Glutamatergic neuron (in vitro differentiated cells): Measurements from ENCODE around the gene CNTNAP2. TPM values are rescaled to one million over a fixed set of nuclear protein-coding genes. Genes with fewer than 3 reads are reported as not detected.

ENCODE experiments used
- DNase-seq: peaks from one replicate; pipeline ENCODE4 v3.0.0; 2022
- H3K27ac Mint-ChIP-seq: one replicate; pipeline ENCODE4 v1.8.0; 2020; ENCODE audit warnings: mild to moderate bottlenecking, mixed read lengths, inconsistent platforms; ENCODE audit not compliant: unreplicated experiment
- H3K27me3 Mint-ChIP-seq: one replicate; pipeline ENCODE4 v1.8.0; 2020; ENCODE audit warnings: mild to moderate bottlenecking, moderate library complexity, mixed read lengths, inconsistent platforms; ENCODE audit not compliant: unreplicated experiment
- H3K36me3 Mint-ChIP-seq: one replicate; pipeline ENCODE4 v1.8.0; 2020; ENCODE audit warnings: mild to moderate bottlenecking, mixed read lengths, inconsistent platforms; ENCODE audit not compliant: unreplicated experiment
- H3K4me1 Mint-ChIP-seq: one replicate; pipeline ENCODE4 v1.8.0; 2020; ENCODE audit warnings: mild to moderate bottlenecking, low read depth, mixed read lengths, inconsistent platforms; ENCODE audit not compliant: unreplicated experiment
- H3K4me3 Mint-ChIP-seq: one replicate; pipeline ENCODE4 v1.8.0; 2020; ENCODE audit warnings: mild to moderate bottlenecking, mixed read lengths, inconsistent platforms; ENCODE audit not compliant: unreplicated experiment
- H3K9me3 Mint-ChIP-seq: one replicate; pipeline ENCODE4 v1.8.0; 2020; ENCODE audit warnings: mild to moderate bottlenecking, moderate library complexity, mixed read lengths, inconsistent platforms; ENCODE audit not compliant: unreplicated experiment
- total RNA-seq: library from RNA; stranded (reverse); fragmentation: NEBNext Ultra II Directional; extraction: Animal tissue kit (Norgen Biotek cat#: 25700); gene quantifications from one replicate; pipeline ENCODE4 v1.2.1, GENCODE V29; 2021; ENCODE audit not compliant: unreplicated experiment
- TF ChIP-seq, protein P1 (sequence below): fragments of 200-600 bp; sonication (generic); IDR thresholded peaks from one replicate; pipeline ENCODE4 v1.5.0; 2021; ENCODE audit not compliant: partially characterized antibody, unreplicated experiment

The CNTNAP2 gene
- total RNA-seq, 1 donor from 2014 or later = 25.8 TPM

DNA sequence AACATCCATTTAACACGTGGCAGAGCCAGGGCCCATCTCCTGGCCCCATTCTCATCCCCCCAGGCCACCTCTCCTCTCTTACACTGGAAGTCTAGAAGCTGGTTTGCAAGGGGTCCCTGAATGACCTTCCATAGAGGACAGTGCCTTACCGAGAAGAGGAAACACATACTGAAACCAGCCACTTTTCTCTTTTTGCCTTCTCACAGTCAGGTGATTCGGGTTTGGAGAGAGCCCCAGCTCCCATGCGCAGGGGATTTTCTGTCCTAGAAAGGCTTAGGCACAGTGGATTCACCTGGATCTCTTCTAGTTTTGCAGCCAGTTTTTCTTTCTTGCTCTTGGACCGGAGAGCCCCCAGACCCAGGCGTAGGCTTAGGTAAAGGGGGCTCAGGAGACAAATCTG lies 2139.8 kb downstream of the CNTNAP2 start:
- Mint-ChIP-seq H3K9me3 (peaks cover 7% of the 10 kb centered on the region), H3K27me3 (peaks cover 2% of the 10 kb centered on the region), H3K4me3 (no peak overlapping the region), H3K36me3 (peaks cover 15% of the 10 kb centered on the region), H3K4me1 (no peaks in the 10 kb centered on the region), H3K27ac (no peak overlapping the region)
- TF ChIP-seq, protein P1, sequence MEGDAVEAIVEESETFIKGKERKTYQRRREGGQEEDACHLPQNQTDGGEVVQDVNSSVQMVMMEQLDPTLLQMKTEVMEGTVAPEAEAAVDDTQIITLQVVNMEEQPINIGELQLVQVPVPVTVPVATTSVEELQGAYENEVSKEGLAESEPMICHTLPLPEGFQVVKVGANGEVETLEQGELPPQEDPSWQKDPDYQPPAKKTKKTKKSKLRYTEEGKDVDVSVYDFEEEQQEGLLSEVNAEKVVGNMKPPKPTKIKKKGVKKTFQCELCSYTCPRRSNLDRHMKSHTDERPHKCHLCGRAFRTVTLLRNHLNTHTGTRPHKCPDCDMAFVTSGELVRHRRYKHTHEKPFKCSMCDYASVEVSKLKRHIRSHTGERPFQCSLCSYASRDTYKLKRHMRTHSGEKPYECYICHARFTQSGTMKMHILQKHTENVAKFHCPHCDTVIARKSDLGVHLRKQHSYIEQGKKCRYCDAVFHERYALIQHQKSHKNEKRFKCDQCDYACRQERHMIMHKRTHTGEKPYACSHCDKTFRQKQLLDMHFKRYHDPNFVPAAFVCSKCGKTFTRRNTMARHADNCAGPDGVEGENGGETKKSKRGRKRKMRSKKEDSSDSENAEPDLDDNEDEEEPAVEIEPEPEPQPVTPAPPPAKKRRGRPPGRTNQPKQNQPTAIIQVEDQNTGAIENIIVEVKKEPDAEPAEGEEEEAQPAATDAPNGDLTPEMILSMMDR = no peak
- DNase-seq = no peak

DNA sequence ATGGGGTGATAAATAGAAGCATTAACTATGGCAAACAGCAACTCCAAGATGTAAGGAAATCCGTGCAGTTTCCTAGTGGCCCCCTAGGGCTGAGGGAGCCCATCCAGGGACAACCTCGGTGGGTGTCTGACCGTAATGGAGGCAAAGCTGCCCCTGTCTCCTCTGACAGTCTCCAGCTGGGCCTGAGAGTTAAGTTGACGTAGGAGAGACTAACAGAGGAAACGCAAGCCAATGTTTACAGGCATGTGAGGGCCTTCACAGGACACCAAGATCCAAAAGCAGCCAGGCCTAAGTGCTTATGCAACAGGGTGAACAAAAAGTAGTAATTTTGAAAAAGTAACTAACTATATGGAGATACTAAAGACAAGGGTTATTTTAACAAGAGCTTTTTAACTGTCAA lies 2144.0 kb downstream of the CNTNAP2 start:
- no peak overlapping the region for H3K27ac Mint-ChIP-seq
- H3K4me3 Mint-ChIP-seq = no peak overlapping the region
- DNase-seq = no peak
- TF ChIP-seq, protein P1 = no peak
- H3K27me3 Mint-ChIP-seq = peaks cover 2% of the 10 kb centered on the region
- peaks cover 8% of the 10 kb centered on the region for H3K9me3 Mint-ChIP-seq
- H3K36me3 Mint-ChIP-seq = peaks cover 6% of the 10 kb centered on the region
- peaks cover 12% of the 10 kb centered on the region for H3K4me1 Mint-ChIP-seq

DNA sequence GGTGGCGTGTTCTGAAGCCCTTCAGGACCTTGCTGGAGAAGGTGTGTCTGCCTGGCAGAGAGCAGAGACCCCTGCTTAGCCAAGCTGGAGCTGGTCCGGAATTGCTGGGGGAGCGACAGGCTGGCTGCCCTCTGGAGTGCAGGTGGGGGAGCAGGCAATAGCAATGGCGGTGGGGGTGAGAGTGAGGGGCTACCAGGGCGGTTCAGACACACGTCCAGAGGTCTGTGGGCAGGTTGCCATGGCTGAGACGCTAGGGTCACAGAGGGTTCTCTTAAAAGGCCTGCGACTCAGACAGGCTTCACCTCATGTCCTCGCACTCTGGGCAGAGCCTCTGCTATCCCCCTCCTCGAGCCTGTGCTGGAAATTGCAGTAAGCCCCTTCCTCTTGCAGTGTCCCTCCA lies 2144.9 kb downstream of the CNTNAP2 start:
- peaks cover 21% of the 10 kb centered on the region for H3K4me1 Mint-ChIP-seq
- H3K27ac Mint-ChIP-seq = no peak overlapping the region
- no peak for DNase-seq
- H3K4me3 Mint-ChIP-seq = no peak overlapping the region
- TF ChIP-seq, protein P1 = no peak
- peaks cover 2% of the 10 kb centered on the region for H3K27me3 Mint-ChIP-seq
- H3K36me3 Mint-ChIP-seq = peaks cover 6% of the 10 kb centered on the region
- H3K9me3 Mint-ChIP-seq = peaks cover 7% of the 10 kb centered on the region

DNA sequence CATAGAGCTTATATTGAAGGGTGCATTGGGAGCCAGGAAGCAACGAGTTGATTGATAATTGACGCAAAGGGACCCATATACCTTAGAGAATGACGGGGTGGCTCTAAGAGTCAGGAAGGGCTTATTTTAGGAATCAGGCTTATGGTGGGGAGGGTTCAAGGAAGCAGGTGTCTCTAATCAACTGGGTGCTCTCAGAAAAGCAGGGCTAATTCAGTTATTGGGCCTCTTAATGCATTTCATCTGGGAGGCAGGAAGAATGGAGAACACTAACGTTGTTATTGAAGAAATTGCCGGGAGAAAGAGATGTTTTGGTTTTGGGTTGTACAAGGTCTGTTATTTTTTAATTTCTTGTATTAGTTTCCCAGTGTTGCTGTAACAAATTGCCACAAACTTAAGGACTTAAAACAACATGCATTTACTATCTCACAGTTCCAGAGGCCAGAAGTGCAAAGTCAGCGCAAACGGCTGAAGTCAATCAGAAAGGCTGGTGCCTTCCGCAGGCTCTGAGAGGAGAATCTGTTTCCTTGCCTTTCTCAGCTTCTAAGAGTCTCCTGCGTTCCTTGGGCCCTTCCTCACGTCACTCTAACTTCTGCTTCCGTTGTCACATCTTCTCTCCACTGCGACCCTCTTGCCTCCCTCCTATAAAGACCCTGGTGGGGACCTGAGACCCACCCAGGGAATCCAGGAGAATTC lies 2145.5 kb downstream of the CNTNAP2 start:
- H3K4me1 Mint-ChIP-seq = peaks cover 27% of the 10 kb centered on the region
- peak overlapping the region; percentile 74 for H3K27ac Mint-ChIP-seq
- no peak for DNase-seq
- peaks cover under 1% of the 10 kb centered on the region for H3K27me3 Mint-ChIP-seq
- TF ChIP-seq, protein P1 = no peak
- H3K9me3 Mint-ChIP-seq = peaks cover 7% of the 10 kb centered on the region
- H3K36me3 Mint-ChIP-seq = peaks cover 6% of the 10 kb centered on the region
- peak overlapping the region; percentile 73 for H3K4me3 Mint-ChIP-seq

DNA sequence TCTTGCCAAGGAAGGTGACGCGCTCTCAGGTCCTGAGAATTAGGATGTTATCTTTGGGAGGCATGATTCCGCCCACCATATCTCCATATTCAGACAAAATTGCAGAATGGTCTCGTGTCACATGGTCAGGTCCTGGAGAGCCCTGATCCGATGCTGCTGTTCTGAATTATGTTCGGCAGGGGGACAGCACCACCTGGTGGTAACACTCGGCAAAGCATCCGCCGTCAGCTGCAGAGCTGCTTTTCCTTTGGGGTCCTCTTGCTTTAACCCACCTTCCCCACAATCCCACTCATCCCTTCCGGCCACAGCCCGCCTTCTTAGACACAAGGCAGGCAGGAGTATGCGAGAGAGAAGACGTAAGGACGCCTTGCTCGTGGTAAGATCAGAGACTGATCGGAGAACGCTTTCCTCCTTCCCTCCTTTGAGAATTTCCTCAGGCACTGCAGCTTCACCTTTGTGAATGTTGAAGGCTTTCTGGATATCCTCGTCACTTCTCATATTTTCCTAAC lies 2146.2 kb downstream of the CNTNAP2 start:
- Mint-ChIP-seq H3K36me3 (peaks cover 3% of the 10 kb centered on the region), H3K4me3 (peak overlapping the region; percentile 73), H3K27me3 (no peaks in the 10 kb centered on the region), H3K27ac (peak overlapping the region; percentile 74), H3K4me1 (peaks cover 28% of the 10 kb centered on the region), H3K9me3 (peaks cover 5% of the 10 kb centered on the region)
- peak; percentile 87 for DNase-seq
- TF ChIP-seq, protein P1 = peak; percentile 95
